ENCODE results near the gene ZDHHC18.

Gene ZDHHC18, protein sequence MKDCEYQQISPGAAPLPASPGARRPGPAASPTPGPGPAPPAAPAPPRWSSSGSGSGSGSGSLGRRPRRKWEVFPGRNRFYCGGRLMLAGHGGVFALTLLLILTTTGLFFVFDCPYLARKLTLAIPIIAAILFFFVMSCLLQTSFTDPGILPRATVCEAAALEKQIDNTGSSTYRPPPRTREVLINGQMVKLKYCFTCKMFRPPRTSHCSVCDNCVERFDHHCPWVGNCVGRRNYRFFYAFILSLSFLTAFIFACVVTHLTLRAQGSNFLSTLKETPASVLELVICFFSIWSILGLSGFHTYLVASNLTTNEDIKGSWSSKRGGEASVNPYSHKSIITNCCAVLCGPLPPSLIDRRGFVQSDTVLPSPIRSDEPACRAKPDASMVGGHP

DNA sequence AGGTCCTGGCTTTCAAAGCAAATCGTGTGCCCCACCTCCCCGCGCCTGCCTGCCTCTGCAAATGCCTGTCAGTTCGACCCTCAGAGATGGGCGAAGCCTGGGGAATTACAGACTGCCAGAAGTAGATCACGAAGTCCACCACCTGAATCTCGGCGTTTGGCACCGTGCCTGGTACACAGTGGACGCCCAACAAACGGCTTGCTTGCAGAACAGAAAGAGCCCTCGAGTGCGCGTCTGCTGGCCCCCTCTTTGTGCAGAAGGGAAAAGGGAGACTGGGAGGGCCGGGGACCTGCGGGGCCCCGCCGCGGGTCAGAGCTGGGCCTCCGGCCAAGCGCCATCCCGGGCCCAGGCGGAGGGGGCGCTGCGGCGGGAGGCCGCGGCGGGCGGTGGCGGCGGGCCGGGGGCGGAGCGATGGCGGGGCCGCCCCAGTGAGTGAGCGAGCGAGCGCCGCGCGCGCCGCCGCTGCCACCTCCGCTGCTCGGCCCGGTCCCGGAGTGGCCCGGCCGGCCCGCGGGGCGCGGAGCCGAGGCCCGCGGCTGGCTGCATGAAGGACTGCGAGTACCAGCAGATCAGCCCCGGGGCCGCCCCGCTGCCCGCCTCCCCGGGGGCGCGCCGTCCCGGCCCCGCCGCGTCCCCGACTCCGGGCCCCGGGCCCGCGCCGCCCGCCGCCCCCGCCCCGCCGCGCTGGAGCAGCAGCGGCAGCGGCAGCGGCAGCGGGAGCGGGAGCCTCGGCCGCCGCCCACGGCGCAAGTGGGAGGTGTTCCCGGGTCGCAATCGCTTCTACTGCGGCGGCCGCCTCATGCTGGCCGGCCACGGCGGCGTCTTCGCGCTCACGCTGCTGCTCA, at the start of gene ZDHHC18:
ZDHHC18 (plus strand) TSS at position 428 of the 845 bp plus-strand sequence; CDS start at position 545, 117 bp downstream.
- DNase-seq = peak; percentile 49 to 79 (median 69)

DNA sequence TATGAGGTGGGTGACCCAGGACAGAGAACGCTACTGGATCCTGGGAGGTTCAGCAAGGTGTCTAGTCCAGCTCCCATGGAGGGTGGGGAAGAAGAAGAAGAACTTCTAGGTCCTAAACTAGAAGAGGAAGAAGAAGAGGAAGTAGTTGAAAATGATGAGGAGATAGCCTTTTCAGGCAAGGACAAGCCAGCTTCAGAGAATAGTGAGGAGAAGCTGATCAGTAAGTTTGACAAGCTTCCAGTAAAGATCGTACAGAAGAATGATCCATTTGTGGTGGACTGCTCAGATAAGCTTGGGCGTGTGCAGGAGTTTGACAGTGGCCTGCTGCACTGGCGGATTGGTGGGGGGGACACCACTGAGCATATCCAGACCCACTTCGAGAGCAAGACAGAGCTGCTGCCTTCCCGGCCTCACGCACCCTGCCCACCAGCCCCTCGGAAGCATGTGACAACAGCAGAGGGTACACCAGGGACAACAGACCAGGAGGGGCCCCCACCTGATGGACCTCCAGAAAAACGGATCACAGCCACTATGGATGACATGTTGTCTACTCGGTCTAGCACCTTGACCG, 47.3 kb upstream of the ZDHHC18 start:
- DNase-seq = no peak

DNA sequence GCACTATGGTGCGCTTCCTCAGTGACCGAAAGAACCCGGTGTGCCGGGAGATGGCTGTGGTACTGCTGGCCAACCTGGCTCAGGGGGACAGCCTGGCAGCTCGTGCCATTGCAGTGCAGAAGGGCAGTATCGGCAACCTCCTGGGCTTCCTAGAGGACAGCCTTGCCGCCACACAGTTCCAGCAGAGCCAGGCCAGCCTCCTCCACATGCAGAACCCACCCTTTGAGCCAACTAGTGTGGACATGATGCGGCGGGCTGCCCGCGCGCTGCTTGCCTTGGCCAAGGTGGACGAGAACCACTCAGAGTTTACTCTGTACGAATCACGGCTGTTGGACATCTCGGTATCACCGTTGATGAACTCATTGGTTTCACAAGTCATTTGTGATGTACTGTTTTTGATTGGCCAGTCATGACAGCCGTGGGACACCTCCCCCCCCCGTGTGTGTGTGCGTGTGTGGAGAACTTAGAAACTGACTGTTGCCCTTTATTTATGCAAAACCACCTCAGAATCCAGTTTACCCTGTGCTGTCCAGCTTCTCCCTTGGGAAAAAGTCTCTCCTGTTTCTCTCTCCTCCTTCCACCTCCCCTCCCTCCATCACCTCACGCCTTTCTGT, 46.0 kb upstream of the ZDHHC18 start:
- DNase-seq = no peak

- DNase-seq = no peak
Observed at GRCh38 chr1:26781206-26781825, 45.2 kb upstream of the ZDHHC18 start.

GRCh38 chr1:26782521-26783212, 43.8 kb upstream of the ZDHHC18 start:
- no peak for DNase-seq

GRCh38 chr1:26783646-26784022, 42.9 kb upstream of the ZDHHC18 start:
- no peak for DNase-seq

DNA sequence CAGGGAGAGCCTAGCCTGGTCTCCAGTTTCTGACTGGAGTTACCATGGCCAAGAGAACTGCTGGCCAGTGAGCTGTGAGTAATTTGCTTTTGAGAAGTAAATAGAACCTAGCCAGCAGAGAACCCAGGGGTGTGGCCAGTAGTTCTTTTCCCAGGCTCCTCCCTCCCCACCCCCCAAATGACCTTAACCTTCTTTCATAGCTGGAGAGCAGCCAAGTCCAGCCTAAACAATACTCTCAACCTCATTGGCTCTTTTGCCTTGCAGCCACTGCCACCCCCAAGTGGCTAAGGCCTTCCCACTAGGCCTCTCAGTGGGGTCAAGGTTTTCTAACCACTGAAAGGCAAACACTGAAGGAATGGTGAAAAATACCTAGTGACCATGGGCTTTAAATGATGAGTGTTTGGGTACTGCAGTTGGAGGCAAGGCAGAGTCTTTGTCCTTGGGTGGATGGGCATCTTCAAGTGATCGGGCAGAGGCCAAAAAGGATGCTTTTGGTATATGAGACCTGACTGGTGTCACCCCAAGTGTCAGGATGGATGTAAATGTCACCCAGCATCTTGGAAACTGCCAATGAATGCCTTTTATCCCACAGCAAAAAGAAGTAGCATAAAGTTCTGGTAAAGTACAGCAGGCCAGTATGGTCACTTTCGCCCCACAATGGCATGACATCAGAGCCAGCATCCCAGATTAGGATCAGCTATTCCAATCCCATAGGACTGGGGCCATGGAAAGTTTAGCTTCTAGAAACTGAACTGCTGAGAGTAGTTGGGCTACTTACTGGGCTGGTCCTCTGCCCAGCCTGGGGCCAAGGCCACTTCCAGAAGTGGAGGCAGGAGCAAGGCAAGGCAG, 42.2 kb upstream of the ZDHHC18 start:
- no peak for DNase-seq

- no peak for DNase-seq
Observed at GRCh38 chr1:26784886-26785285, 41.6 kb upstream of the ZDHHC18 start.

DNA sequence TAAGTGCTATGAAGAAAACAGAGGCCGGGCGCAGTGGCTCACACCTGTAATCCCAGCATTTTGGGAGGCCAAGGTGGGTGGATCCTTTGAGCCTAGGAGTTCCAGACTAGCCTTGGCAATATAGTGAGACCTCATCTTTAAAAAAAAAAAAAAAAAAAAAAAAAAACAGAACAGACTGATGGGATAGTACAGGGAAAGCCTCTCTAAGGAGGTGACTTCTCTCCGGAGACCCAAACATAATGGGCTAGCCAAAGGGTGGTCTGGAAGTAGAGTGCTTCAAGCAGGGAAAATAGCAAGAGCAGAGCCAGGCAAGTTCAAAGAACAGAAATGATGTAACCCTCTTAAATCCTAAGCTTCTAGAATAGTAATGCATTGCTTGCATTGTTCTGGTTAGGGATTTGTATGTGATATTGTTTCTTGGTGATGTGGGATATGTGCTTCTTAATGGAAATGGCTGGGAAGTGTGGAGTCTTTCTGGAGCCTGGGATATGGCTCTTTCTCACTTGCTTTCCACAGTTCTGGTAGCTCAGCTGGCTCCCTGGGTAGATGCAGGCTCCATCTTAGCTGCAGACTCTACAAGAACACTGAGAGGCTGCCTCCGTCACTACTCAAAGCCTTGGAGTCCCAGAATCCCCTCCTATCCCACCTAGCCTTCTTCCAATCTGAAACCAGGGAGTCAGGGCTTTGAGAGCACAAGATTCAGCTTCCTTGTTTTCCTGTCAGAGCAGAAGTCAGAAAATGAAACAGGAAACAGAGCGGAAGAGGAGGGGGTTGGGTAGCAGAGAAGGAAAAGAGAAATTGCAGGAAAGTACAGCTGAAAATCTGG, 40.7 kb upstream of the ZDHHC18 start:
- DNase-seq = peak in 4 of 6 experiments; percentile 8 to 49 (median 24)

DNA sequence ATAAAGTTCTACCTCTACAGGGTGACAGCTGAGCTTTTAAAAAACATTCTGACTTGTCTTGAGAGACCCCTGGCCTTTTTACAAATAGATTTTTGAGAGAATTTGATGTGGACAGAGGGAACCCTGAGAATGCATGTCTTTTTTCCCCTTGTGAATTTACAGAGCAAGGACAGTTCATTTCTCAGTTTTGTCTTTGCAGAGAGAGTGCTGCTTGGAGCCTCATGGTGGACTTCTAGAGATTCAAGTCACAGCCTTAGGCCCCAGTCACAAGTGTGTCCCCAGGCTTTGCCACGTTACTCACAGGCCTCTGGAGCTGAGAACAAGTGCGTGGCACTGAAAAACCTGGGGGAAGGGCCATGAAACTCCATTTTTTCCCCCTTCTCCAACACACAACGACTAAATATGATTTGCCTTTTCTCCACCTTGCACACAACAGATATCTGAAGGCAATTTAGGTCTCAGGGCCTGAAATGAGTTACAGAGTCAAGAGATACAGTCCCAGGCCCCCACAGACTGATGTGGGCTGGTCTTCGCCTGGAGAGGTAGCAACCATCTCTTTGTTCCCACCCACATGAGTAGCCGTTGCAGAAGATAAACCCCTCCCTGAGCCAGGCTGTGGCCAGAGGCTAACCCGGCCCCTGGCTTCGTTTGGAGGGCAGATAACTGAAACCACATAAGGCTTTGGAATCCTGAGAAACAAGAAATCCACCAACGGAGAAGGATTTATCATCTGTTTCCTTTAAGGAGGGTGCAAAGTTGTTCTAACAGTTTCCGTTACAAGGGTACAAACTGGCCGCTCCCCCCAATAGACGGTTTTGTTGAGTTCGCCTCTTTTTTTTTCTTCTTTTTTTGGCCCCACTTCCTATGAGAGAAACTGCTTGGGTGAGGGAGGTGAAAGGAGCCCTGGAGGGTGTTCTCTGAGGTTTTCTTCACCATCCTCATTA, 39.8 kb upstream of the ZDHHC18 start:
- DNase-seq = peak in 3 of 6 experiments; percentile 18 to 49 (median 42)

DNA sequence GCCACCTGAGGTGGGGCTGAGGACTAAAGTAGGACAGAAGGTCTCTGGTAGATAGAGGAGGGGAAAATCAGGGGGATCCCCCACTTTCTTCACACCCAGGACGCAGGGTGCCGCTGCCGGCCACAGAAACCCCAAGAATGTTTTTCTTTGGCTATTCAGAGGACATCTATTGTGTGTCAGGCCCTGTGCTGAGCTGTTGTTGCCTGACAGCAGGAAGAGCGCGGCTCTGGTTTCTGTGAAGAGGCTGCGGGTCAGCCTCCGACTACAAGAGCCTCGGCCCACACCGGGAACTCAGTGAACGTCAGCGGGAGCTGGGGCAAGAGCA, 39.1 kb upstream of the ZDHHC18 start:
- DNase-seq = peak in 1 of 6 experiments; percentile 46

- DNase-seq = peak; percentile 69 to 97 (median 86)
Observed at GRCh38 chr1:26787706-26788514, 38.6 kb upstream of the ZDHHC18 start, which contains the start of gene PIGV. TSS of gene PIGV (plus strand) at chr1:26787950. CDS start at chr1:26790816, 2,866 bp downstream.

DNA sequence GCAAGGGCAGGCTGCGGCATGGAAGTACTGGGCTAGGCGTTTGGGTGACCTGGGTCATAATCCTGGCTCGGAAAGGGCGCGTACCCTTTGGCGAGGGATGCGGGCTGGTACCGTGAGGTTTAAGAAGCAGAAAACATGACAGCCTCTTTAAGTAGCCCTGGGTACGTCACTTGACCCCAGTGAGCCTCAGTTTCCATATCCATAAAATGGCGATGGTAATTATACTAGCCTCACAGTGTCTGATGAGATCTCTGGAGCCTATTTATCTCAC, 38.0 kb upstream of the ZDHHC18 start:
- DNase-seq = no peak

- peak; percentile 66 to 89 (median 87) for DNase-seq
Observed at GRCh38 chr1:26788836-26789611, 37.5 kb upstream of the ZDHHC18 start.

GRCh38 chr1:26789612-26789865, 36.9 kb upstream of the ZDHHC18 start:
- no peak for DNase-seq

DNA sequence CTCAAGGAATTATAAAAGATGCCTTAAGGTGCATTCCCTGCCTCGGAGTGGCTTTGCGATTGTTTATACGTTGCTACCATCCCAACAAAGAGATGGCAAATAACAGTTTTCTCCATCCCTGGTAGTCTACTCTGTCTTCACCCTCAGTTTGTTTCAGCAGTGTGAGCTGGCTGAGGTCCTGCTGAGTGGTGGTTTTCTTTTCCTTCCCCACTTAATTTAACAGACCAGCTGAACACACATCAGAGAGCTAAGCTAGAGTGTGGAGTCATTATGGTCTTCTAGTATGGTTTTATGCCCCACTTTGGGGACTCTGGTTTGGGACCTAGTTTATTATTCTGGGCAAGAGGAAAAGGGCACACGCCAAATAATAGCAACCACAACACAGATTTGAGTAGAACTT, 36.6 kb upstream of the ZDHHC18 start:
- no peak for DNase-seq

- no peak for DNase-seq
Observed at GRCh38 chr1:26790551-26790953, 35.9 kb upstream of the ZDHHC18 start.

DNA sequence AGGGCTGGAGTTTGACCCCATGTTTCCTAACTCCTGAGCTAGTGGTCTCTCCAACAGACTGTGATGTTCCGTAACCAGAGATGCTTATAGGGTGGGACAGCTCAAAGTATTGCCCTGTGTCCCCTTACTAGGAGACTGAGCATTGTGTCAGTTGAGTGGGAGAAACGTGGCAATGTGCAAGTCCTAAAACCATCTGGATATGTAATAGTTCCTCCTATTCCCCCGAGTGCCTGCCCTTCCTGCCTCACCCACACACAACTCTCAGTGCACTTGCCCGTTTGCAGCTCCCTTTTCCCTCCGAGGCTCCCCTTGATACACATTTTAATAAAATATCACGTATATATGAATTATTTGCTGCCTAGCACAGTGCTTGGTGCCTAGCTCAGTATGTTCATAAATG, 35.3 kb upstream of the ZDHHC18 start:
- no peak for DNase-seq

All from stimulated activated naive CD4-positive, alpha-beta T cell (primary cell).